Retinal pigment epithelial cell (primary cell): ENCODE measurements around the gene PDPK1.

ENCODE experiments used
- DNase-seq: peaks from one replicate; pipeline ENCODE4 v3.0.0-alpha.2; 2010; ENCODE audit warnings: low read depth
- H3K4me3 ChIP-seq: 2 replicates; pipeline ENCODE4 v1.5.1; 2011; ENCODE audit warnings: mild to moderate bottlenecking, low read length, control low read depth, moderate library complexity
- CTCF ChIP-seq: conservative IDR thresholded peaks from 2 replicates; pipeline ENCODE4 v1.5.1; 2011; ENCODE audit warnings: low read depth, low read length, control low read depth, inconsistent platforms

Gene PDPK1

GRCh38 chr16:2527784-2528100 is 10.1 kb upstream of the PDPK1 start:
- TF ChIP-seq CTCF: no peak
- no peak for DNase-seq

GRCh38 chr16:2528161-2529060 is 9.4 kb upstream of the PDPK1 start:
- no peak overlapping the region for H3K4me3 ChIP-seq
- no peak for TF ChIP-seq CTCF
- DNase-seq: no peak

More at GRCh38 chr16:2527784-2528100, 10.1 kb upstream of the PDPK1 start:
- H3K4me3 ChIP-seq: no peak overlapping the region

- no peak overlapping the region for H3K4me3 ChIP-seq
- peak; percentile 5 for TF ChIP-seq CTCF
- no peak for DNase-seq
Measured at GRCh38 chr16:2529061-2529931, 8.5 kb upstream of the PDPK1 start.

GRCh38 chr16:2529961-2530628 is 7.7 kb upstream of the PDPK1 start:
- no peak for DNase-seq
- no peak for TF ChIP-seq CTCF
- H3K4me3 ChIP-seq: no peak overlapping the region

GRCh38 chr16:2530629-2531318 is 7.0 kb upstream of the PDPK1 start:
- no peak for TF ChIP-seq CTCF
- no peak for DNase-seq
- no peak overlapping the region for H3K4me3 ChIP-seq

DNA sequence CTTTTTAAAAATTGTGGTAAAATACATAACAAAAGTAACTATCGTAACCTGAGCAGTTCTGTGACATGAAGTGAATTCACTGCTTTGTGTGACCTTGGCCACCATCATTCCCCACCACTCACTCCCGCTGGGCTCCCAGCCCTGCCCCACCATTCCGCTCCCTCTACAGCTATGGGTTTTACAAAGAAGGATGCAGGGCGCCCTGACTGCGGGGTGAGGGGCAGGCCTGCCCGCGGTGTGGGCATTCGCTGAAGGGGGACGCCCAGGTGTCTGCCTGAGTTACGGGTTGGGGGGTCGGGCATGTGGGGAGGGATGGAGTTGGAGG is 6.5 kb upstream of the PDPK1 start, which contains the start of gene CEMP1:
CEMP1 (minus strand) TSS at position 38 of the 325 bp plus-strand sequence. CDS start 335 bp downstream, outside the sequence.
- peak within 1 kb of the TSS; percentile 61 for H3K4me3 ChIP-seq
- DNase-seq: no peak
- TF ChIP-seq CTCF: no peak
